OCI-LY7 (cell line): ENCODE data around the gene CPNE9.

ENCODE experiments used
- CTCF ChIP-seq: fragments of 200-600 bp; sonication (generic); conservative IDR thresholded peaks from 2 replicates; pipeline ENCODE4 v1.5.1; 2014; ENCODE audit warnings: mild to moderate bottlenecking, antibody characterized with exemption, low read length, moderate library complexity, mixed read lengths
- EZH2phosphoT487 ChIP-seq: fragments of 200-600 bp; sonication (generic); IDR thresholded peaks from 2 replicates; pipeline ENCODE4 v1.6.1; 2018; ENCODE audit warnings: low read depth, borderline replicate concordance, mild to moderate bottlenecking, mixed run types, antibody characterized with exemption, low read length, moderate library complexity, mixed read lengths

GRCh38 chr3:9718118-9718517, 14.5 kb downstream of the CPNE9 start:
- TF ChIP-seq CTCF (no peak), EZH2phosphoT487 (no peak)
